ENCODE measurements around the gene FUBP3. TPM values are rescaled to one million over a fixed set of nuclear protein-coding genes. Genes with fewer than 3 reads are reported as not detected.

FUBP3 gene
- total RNA-seq, 6 donors from 2014 or later: 28.7 to 139 (median 43.6) TPM

DNA sequence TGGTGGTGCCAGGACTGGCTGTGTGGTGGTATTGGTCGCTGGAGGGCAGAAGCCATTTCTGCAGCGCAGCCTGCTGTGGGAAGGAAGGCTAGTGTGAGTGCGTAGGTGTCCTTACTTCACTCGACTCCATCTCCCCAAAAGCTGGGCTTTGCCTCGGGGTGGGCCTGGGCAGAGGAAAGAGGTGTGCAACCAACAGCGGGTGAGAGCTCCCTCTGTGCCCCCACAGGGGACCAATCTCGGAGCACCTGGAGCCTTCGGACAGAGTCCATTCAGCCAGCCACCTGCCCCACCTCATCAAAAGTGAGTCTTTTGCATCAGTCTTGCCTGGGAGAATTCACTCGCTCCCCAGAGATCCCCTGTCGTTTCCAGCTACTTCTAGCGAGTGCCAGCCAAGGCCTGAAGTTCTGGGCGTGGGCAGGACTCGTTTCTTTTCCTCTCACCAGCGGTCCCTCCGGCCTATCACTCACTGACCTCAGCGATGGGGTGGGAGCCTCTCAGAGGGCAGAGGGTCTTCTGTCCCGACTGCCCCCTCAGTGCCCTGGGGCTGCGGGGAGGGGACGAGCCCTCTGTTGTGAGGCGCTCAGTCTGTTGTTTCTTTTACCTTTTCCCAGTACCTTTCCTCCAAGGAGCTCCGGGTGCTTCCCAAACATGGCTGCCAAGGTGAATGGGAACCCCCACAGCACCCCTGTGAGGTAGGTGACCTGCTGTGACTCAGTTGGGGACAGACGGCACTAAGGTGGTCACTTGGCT is 52.1 kb downstream of the FUBP3 start:
- no peak overlapping the region for H3K4me3 ChIP-seq
- no peaks in the 10 kb centered on the region for H3K9me3 ChIP-seq
- H3K4me1 ChIP-seq: no peaks in the 10 kb centered on the region
- H3K27ac ChIP-seq: no peak overlapping the region
- no peak for ATAC-seq (ENCODE audit: low FRiP score in 2 of 2)
- H3K36me3 ChIP-seq: peaks cover 44 to 100% (median 92%) of the 10 kb centered on the region in 4 donors
- 96 to 98% methylated on average over 20 to 22 of the region's 22 CpGs for WGBS, 2 donors
- H3K27me3 ChIP-seq: no peaks in the 10 kb centered on the region
- DNase-seq: no peak
- TF ChIP-seq, protein P1, sequence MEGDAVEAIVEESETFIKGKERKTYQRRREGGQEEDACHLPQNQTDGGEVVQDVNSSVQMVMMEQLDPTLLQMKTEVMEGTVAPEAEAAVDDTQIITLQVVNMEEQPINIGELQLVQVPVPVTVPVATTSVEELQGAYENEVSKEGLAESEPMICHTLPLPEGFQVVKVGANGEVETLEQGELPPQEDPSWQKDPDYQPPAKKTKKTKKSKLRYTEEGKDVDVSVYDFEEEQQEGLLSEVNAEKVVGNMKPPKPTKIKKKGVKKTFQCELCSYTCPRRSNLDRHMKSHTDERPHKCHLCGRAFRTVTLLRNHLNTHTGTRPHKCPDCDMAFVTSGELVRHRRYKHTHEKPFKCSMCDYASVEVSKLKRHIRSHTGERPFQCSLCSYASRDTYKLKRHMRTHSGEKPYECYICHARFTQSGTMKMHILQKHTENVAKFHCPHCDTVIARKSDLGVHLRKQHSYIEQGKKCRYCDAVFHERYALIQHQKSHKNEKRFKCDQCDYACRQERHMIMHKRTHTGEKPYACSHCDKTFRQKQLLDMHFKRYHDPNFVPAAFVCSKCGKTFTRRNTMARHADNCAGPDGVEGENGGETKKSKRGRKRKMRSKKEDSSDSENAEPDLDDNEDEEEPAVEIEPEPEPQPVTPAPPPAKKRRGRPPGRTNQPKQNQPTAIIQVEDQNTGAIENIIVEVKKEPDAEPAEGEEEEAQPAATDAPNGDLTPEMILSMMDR (IDR thresholded peaks at IDR 0.05): no peak

DNA sequence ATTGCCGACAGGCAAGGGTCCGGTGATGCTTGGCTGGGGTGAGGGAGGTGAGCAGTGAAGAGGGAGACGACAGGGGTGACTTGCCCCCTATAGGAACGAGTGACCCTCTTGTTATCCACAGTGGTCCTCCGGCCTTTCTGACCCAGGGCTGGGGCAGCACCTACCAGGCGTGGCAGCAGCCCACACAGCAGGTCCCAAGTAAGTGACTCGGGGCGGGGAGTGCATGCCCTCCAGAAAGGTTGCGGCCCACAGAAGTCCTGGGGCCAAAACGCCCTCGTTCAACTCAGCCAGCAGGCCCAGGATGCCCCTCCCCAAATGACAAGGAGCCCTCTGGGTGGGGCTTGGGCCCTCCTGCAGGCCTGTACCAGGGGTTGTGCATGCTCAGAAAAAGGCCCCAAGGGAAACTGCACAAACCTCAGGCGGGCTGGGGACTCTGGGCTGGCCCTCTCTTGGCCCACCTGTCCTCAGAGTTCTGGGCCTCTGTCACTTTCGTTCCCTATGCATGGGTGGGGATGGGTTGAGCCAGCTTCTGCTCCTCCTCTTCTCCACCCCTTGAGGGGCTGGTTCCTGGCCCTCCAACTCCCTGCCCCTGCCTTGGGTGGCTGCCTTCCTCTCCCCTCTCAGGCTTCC is 52.8 kb downstream of the FUBP3 start:
- TF ChIP-seq EP300 (IDR thresholded peaks at IDR 0.05) (no peak), POLR2AphosphoS5 (IDR thresholded peaks at IDR 0.05) (no peak), POLR2A (IDR thresholded peaks at IDR 0.05) (no peak)
- TF ChIP-seq, protein P1 (IDR thresholded peaks at IDR 0.05): no peak
- ATAC-seq (ENCODE audit: low FRiP score in 2 of 2): no peak
- H3K27me3 ChIP-seq: no peaks in the 10 kb centered on the region
- H3K27ac ChIP-seq: no peak overlapping the region
- no peaks in the 10 kb centered on the region for H3K4me1 ChIP-seq
- H3K4me3 ChIP-seq: no peak overlapping the region
- no peak for DNase-seq
- H3K9me3 ChIP-seq: no peaks in the 10 kb centered on the region
- peaks cover 40 to 100% (median 92%) of the 10 kb centered on the region in 4 donors for H3K36me3 ChIP-seq
- WGBS, 2 donors: 92 to 95% methylated on average over 3 to 12 of the region's 13 CpGs

DNA sequence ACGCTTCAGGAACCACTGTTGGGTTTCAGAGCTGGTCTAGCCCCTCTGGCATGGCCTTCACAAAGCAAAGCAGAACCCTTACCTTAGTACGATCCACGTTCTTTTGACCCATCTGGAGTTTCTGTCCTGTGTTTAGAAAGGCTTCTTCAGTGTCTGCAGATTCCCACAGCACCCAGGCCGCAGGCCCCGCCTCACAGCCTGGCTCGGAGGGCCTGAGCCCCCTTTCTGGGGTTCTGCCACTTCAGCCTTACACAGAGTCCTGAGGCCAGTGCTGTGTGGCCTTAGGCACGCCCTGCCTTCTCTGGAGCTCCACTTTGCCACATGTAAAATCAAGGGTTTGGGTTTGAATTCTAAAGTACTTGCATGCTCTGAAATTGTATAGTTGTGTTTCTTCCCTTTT is 53.5 kb downstream of the FUBP3 start:
- H3K27me3 ChIP-seq: no peaks in the 10 kb centered on the region
- WGBS, 2 donors: 93 to 100% methylated on average over 7 of the region's 7 CpGs
- TF ChIP-seq POLR2AphosphoS5 (IDR thresholded peaks at IDR 0.05) (no peak), EP300 (IDR thresholded peaks at IDR 0.05) (no peak), POLR2A (IDR thresholded peaks at IDR 0.05) (no peak)
- TF ChIP-seq, protein P1 (IDR thresholded peaks at IDR 0.05): no peak
- ATAC-seq (ENCODE audit: low FRiP score in 2 of 2) (no peak), DNase-seq (no peak)
- H3K4me3 ChIP-seq: no peak overlapping the region
- H3K4me1 ChIP-seq: no peaks in the 10 kb centered on the region
- H3K36me3 ChIP-seq: peaks cover 36 to 100% (median 87%) of the 10 kb centered on the region in 4 donors
- no peaks in the 10 kb centered on the region for H3K9me3 ChIP-seq
- no peak overlapping the region for H3K27ac ChIP-seq

DNA sequence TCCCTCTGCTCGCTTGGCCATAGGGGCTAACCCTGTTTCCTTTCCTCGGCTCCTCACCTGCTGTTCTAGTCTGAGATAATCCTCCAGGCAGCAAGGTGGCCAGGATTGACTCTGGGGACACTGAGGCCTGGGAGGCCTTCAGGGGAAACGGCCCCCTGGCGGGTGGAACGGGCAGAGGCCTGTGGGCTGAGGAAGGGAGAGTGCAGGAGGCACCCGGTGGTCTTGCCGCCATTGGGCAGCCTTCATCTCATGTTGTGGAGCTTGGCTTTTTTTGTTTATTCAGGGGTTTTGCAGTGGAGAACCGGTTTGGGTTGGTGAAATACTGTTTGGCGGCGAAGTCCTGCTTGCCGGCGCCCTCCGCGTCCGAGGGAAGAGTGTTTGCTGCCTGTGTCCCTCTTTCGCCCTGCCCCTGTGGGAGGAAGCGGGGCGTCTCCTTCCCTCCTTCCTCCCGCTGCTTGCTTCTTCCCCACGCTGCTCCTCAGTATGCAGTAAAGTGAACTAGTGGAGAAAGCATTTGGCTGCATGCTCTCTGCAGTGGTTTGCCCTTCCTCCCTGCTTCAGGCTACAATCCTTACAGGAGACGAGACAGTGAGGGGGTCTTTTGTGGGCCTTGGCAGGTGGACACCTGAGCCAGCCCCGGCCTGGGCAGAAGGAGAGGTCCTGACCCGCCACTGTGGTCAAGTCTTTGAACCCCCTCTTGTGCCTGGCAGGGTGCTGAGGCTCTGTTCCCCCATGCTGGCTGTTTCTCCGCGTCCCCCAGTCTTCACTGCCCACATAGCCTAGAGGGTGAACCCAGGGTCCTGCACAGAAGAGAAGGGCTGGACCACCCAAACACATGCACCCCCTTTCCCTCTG is 54.2 kb downstream of the FUBP3 start:
- no peaks in the 10 kb centered on the region for H3K9me3 ChIP-seq
- no peaks in the 10 kb centered on the region for H3K27me3 ChIP-seq
- H3K4me3 ChIP-seq: no peak overlapping the region
- TF ChIP-seq, protein P1 (IDR thresholded peaks at IDR 0.05): no peak
- TF ChIP-seq POLR2AphosphoS5 (IDR thresholded peaks at IDR 0.05): no peak
- TF ChIP-seq EP300 (IDR thresholded peaks at IDR 0.05): no peak
- no peak for TF ChIP-seq POLR2A (IDR thresholded peaks at IDR 0.05)
- H3K27ac ChIP-seq: no peak overlapping the region
- peaks cover 36 to 100% (median 84%) of the 10 kb centered on the region in 4 donors for H3K36me3 ChIP-seq
- no peak for DNase-seq
- no peaks in the 10 kb centered on the region for H3K4me1 ChIP-seq
- WGBS, 2 donors: 95% methylated on average over 20 to 25 of the region's 25 CpGs
- no peak for ATAC-seq (ENCODE audit: low FRiP score in 2 of 2)

Data from upper lobe of left lung (tissue), 6 donors.